Measurements from ENCODE around the gene MAST4. TPM values are rescaled to one million over a fixed set of nuclear protein-coding genes. Genes with fewer than 3 reads are reported as not detected.

The MAST4 gene
- total and polyA plus RNA-seq, 2 donors from 2014 or later, result 27.3 to 31.4 TPM

DNA sequence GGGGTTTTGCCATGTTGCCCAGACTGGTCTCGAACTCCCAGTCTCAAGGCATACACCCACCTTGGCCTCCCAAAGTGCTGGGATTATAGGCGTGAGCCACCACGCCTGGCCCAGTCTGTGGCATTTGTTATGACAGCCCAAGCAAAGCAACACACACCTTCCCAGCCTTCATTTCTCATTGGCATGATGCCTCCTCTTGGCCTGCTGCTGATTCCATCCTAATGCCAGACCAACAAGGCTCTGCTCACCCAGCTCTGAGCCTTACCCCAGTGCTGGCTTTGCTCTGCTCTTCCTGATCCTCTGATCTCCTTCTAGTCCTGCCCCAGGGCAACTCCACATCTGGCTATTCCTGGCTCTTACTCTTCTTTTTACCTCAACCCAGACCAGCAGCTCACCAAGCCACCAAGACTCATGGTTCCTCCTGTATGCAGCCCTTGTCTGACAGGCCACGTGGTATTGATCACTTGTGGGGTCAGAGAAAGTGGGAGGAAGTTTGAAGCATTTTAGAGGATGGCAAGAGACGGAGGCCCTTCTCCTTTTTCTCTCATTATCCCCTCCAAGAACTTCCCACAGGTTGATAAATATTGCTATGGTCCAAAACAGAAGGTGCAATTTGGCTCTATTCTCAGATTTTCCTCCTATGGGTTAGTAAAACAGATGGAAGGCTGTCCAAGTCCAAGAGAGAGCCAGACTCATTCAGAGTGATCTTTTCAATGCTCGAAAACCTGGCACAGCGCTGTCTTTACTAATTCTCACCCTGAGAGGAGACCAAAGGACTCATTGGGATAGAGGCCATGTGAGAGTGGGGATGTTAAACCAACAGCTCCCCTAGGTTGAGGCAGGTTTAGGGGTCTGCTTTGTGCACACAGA is 599.4 kb downstream of the MAST4 start:
- no peaks in the 10 kb centered on the region for H3K9me3 ChIP-seq (ENCODE audit: control insufficient read depth in 2 of 3, insufficient read depth in 1 of 3, low read length in 3 of 3)
- H3K36me3 ChIP-seq (ENCODE audit: control insufficient read depth in 2 of 3, insufficient read depth in 3 of 3, low read length in 3 of 3), result no peaks in the 10 kb centered on the region
- TF ChIP-seq, protein P1, sequence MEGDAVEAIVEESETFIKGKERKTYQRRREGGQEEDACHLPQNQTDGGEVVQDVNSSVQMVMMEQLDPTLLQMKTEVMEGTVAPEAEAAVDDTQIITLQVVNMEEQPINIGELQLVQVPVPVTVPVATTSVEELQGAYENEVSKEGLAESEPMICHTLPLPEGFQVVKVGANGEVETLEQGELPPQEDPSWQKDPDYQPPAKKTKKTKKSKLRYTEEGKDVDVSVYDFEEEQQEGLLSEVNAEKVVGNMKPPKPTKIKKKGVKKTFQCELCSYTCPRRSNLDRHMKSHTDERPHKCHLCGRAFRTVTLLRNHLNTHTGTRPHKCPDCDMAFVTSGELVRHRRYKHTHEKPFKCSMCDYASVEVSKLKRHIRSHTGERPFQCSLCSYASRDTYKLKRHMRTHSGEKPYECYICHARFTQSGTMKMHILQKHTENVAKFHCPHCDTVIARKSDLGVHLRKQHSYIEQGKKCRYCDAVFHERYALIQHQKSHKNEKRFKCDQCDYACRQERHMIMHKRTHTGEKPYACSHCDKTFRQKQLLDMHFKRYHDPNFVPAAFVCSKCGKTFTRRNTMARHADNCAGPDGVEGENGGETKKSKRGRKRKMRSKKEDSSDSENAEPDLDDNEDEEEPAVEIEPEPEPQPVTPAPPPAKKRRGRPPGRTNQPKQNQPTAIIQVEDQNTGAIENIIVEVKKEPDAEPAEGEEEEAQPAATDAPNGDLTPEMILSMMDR (IDR thresholded peaks at IDR 0.05; ENCODE audit: borderline replicate concordance, extremely low read depth, insufficient read depth), result no peak
- H3K27me3 ChIP-seq (ENCODE audit: control insufficient read depth, insufficient read depth, low read length), result no peaks in the 10 kb centered on the region
- no peak overlapping the region for H3K4me3 ChIP-seq (ENCODE audit: low read length in 3 of 3)
- H3K27ac ChIP-seq (ENCODE audit: low read depth in 2 of 2, low read length in 2 of 2), result no peak overlapping the region
- FAIRE-seq (no peak), DNase-seq (no peak)
- H3K9ac ChIP-seq (ENCODE audit: low read length in 3 of 3), result no peak overlapping the region
- intact Hi-C loops (cut with DNase I), result no loop called here
- H3K4me1 ChIP-seq (ENCODE audit: control insufficient read depth in 2 of 3, insufficient read depth in 2 of 3, low read depth in 1 of 3, low read length in 3 of 3), result peaks cover 0 to 2% (median 0%) of the 10 kb centered on the region in 3 donors

DNA sequence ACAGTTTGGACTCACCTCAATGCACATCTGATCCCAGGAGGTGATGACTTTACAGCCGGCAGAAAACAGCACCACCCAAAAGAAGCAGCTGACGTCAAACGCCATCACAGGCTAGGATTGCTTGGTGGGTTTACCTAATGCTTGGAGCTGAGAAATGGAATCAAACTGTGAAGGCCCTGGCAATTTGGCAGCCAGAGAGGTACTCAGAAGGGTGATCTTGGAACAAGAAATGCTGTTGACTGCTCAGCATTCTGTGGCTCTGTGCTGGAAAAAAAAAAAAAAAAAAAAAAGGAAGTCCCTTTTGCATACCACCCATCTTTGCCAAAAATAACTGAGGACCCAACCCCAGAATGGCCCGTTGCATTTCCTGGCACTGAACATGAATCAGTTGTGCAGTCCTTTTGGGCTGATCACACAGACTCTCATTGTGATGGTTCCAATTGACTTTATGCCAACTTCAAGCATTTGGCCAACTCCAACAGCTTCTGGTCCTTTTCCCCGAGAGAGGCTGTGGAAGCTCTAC is 600.4 kb downstream of the MAST4 start, which contains the start of gene CD180:
TSS of gene CD180 (minus strand) at position 263 of the 523 bp plus-strand sequence. CDS start at position 105, 158 bp downstream.
- Histone ChIP-seq H3K4me3 (ENCODE audit: low read length in 3 of 3) (no peak within 1 kb of the TSS), H3K9me3 (ENCODE audit: control insufficient read depth in 2 of 3, insufficient read depth in 1 of 3, low read length in 3 of 3) (no peaks in the 10 kb centered on the region), H3K4me1 (ENCODE audit: control insufficient read depth in 2 of 3, insufficient read depth in 2 of 3, low read depth in 1 of 3, low read length in 3 of 3) (peaks cover 0 to 2% (median 0%) of the 10 kb centered on the region in 3 donors), H3K9ac (ENCODE audit: low read length in 3 of 3) (no peak within 1 kb of the TSS), H3K27ac (ENCODE audit: low read depth in 2 of 2, low read length in 2 of 2) (no peak within 1 kb of the TSS), H3K27me3 (ENCODE audit: control insufficient read depth, insufficient read depth, low read length) (no peaks in the 10 kb centered on the region), H3K36me3 (ENCODE audit: control insufficient read depth in 2 of 3, insufficient read depth in 3 of 3, low read length in 3 of 3) (no peaks in the 10 kb centered on the region)
- intact Hi-C loops (cut with DNase I), result no loop called here
- no peak for FAIRE-seq
- DNase-seq, result no peak
- TF ChIP-seq, protein P1 (IDR thresholded peaks at IDR 0.05; ENCODE audit: borderline replicate concordance, extremely low read depth, insufficient read depth), result no peak

DNA sequence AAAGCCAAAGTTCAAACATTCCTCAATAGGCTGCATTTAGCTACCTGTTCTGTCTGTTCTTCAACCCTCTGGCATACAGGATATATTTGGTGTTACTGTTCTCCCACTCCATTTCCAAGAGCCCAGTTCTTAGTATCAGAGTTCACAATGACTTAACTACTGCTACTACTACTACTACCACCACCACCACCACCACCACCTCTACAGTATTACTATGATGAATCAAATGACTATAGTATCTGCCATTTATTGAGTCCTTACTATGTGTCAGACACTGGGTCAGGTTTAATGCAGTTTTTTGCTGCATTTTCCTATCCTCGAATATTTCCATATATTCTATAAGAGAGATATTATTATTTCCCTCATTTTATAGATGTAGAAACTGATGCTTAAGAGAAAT is 601.3 kb downstream of the MAST4 start:
- Histone ChIP-seq H3K4me3 (ENCODE audit: low read length in 3 of 3) (no peak overlapping the region), H3K27me3 (ENCODE audit: control insufficient read depth, insufficient read depth, low read length) (no peaks in the 10 kb centered on the region), H3K4me1 (ENCODE audit: control insufficient read depth in 2 of 3, insufficient read depth in 2 of 3, low read depth in 1 of 3, low read length in 3 of 3) (peaks cover 0 to 2% (median 0%) of the 10 kb centered on the region in 3 donors), H3K9me3 (ENCODE audit: control insufficient read depth in 2 of 3, insufficient read depth in 1 of 3, low read length in 3 of 3) (no peaks in the 10 kb centered on the region), H3K9ac (ENCODE audit: low read length in 3 of 3) (no peak overlapping the region), H3K36me3 (ENCODE audit: control insufficient read depth in 2 of 3, insufficient read depth in 3 of 3, low read length in 3 of 3) (no peaks in the 10 kb centered on the region), H3K27ac (ENCODE audit: low read depth in 2 of 2, low read length in 2 of 2) (no peak overlapping the region)
- TF ChIP-seq, protein P1 (IDR thresholded peaks at IDR 0.05; ENCODE audit: borderline replicate concordance, extremely low read depth, insufficient read depth), result no peak
- FAIRE-seq, result no peak
- no peak for DNase-seq
- intact Hi-C loops (cut with DNase I), result no loop called here
